ENCODE results near the gene CDK17.

The CDK17 gene

DNA sequence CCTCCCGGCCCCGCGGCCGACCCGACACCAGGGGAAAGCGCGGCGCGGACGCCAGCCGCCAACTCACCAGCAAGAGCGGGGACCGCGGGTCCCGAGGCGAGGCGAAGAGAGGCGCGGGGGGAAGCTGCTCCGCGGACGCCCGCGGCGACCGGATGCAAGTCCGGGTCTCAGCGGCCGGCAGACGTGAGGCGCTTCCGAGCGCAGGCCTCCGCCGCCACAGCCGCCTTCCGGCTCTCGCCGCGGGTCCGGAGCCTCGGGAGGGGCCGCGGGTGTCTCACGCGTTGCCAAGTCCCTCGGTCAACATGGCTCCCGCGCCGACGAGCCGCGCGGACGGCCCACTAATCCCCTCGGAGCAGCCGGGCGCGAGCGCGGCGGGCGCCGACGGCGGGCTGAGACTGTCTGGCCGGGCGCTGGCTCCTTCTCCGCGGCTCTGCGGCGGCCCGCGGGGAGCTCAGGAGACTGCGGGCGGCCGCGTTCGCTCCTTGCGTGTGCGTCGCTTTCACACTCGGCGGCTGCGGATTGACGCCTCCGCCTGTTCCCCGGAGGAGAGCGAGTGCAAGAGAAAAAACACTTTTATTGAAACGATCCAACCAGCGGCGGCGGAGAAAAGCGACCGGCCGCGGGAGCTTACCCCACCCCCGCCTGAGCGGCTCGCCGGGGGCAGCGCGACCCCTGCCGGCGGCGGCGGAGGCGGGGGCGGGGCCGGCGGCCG is at the start of gene CDK17:
Gene CDK17 (minus strand): TSS at position 521 of the 712 bp plus-strand sequence. CDS start 65,603 bp downstream, outside the sequence.
- Histone ChIP-seq H3K9ac (ENCODE audit: low read length) (peak within 1 kb of the TSS; percentile 94), H3K4me1 (ENCODE audit: insufficient read depth, low read length) (peaks cover 29% of the 10 kb centered on the region), H3K9me3 (ENCODE audit: low read length) (no peaks in the 10 kb centered on the region), H3K36me3 (ENCODE audit: insufficient read depth, low read length) (no peaks in the 10 kb centered on the region), H3K27ac (ENCODE audit: low read depth, low read length) (peak within 1 kb of the TSS; percentile 94), H3K4me3 (ENCODE audit: low read depth in 1 of 2, low read length in 2 of 2) (peak within 1 kb of the TSS; percentile 89 to 94), H3K27me3 (ENCODE audit: control insufficient read depth in 1 of 2, insufficient read depth in 2 of 2, low read length in 2 of 2) (no peaks in the 10 kb centered on the region)

DNA sequence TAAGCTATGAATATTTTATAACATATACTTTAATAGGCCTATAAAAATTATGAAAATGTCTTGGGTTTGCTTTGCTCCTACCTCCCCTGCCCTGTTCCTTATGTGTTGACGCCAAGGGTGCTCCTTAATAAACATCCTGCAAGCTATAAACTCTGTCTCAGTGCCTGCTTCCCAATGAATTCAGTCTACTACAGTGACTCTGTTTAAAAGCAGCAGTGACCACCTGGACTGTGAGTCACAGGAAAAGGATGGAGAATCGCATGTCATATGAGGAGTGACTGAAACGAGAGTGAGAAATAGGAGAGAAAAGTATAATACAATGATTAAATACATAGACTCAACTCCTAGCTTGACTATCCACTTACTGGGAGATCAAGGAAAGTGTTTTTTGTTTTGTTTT is 48.1 kb upstream of the CDK17 start:
- Histone ChIP-seq H3K4me1 (ENCODE audit: insufficient read depth, low read length) (no peaks in the 10 kb centered on the region), H3K36me3 (ENCODE audit: insufficient read depth, low read length) (no peaks in the 10 kb centered on the region), H3K27ac (ENCODE audit: low read depth, low read length) (no peak overlapping the region), H3K27me3 (ENCODE audit: control insufficient read depth in 1 of 2, insufficient read depth in 2 of 2, low read length in 2 of 2) (no peaks in the 10 kb centered on the region), H3K9me3 (ENCODE audit: low read length) (no peaks in the 10 kb centered on the region), H3K4me3 (ENCODE audit: low read depth in 1 of 2, low read length in 2 of 2) (no peak overlapping the region), H3K9ac (ENCODE audit: low read length) (no peak overlapping the region)

GRCh38 chr12:96447256-96447655 is 47.0 kb upstream of the CDK17 start:
- Histone ChIP-seq H3K4me1 (ENCODE audit: insufficient read depth, low read length) (no peaks in the 10 kb centered on the region), H3K36me3 (ENCODE audit: insufficient read depth, low read length) (no peaks in the 10 kb centered on the region), H3K27ac (ENCODE audit: low read depth, low read length) (no peak overlapping the region), H3K9ac (ENCODE audit: low read length) (no peak overlapping the region), H3K4me3 (ENCODE audit: low read depth in 1 of 2, low read length in 2 of 2) (no peak overlapping the region), H3K9me3 (ENCODE audit: low read length) (no peaks in the 10 kb centered on the region), H3K27me3 (ENCODE audit: control insufficient read depth in 1 of 2, insufficient read depth in 2 of 2, low read length in 2 of 2) (no peaks in the 10 kb centered on the region)

- Histone ChIP-seq H3K9me3 (ENCODE audit: low read length) (no peaks in the 10 kb centered on the region), H3K36me3 (ENCODE audit: insufficient read depth, low read length) (no peaks in the 10 kb centered on the region), H3K4me3 (ENCODE audit: low read depth in 1 of 2, low read length in 2 of 2) (no peak overlapping the region), H3K4me1 (ENCODE audit: insufficient read depth, low read length) (no peaks in the 10 kb centered on the region), H3K27ac (ENCODE audit: low read depth, low read length) (no peak overlapping the region), H3K27me3 (ENCODE audit: control insufficient read depth in 1 of 2, insufficient read depth in 2 of 2, low read length in 2 of 2) (no peaks in the 10 kb centered on the region), H3K9ac (ENCODE audit: low read length) (no peak overlapping the region)
Observed at GRCh38 chr12:96445691-96446583, 45.7 kb upstream of the CDK17 start.

GRCh38 chr12:96444399-96444798 is 44.2 kb upstream of the CDK17 start:
- H3K4me3 ChIP-seq (ENCODE audit: low read depth in 1 of 2, low read length in 2 of 2): no peak overlapping the region
- no peaks in the 10 kb centered on the region for H3K4me1 ChIP-seq (ENCODE audit: insufficient read depth, low read length)
- no peak overlapping the region for H3K9ac ChIP-seq (ENCODE audit: low read length)
- H3K9me3 ChIP-seq (ENCODE audit: low read length): no peaks in the 10 kb centered on the region
- H3K36me3 ChIP-seq (ENCODE audit: insufficient read depth, low read length): no peaks in the 10 kb centered on the region
- H3K27ac ChIP-seq (ENCODE audit: low read depth, low read length): no peak overlapping the region
- H3K27me3 ChIP-seq (ENCODE audit: control insufficient read depth in 1 of 2, insufficient read depth in 2 of 2, low read length in 2 of 2): no peaks in the 10 kb centered on the region

GRCh38 chr12:96442906-96443305 is 42.7 kb upstream of the CDK17 start:
- Histone ChIP-seq H3K27me3 (ENCODE audit: control insufficient read depth in 1 of 2, insufficient read depth in 2 of 2, low read length in 2 of 2) (no peaks in the 10 kb centered on the region), H3K4me1 (ENCODE audit: insufficient read depth, low read length) (no peaks in the 10 kb centered on the region), H3K27ac (ENCODE audit: low read depth, low read length) (no peak overlapping the region), H3K9me3 (ENCODE audit: low read length) (no peaks in the 10 kb centered on the region), H3K36me3 (ENCODE audit: insufficient read depth, low read length) (no peaks in the 10 kb centered on the region), H3K9ac (ENCODE audit: low read length) (no peak overlapping the region), H3K4me3 (ENCODE audit: low read depth in 1 of 2, low read length in 2 of 2) (no peak overlapping the region)

GRCh38 chr12:96441816-96442215 is 41.6 kb upstream of the CDK17 start:
- no peak overlapping the region for H3K4me3 ChIP-seq (ENCODE audit: low read depth in 1 of 2, low read length in 2 of 2)
- H3K4me1 ChIP-seq (ENCODE audit: insufficient read depth, low read length): no peaks in the 10 kb centered on the region
- H3K9me3 ChIP-seq (ENCODE audit: low read length): no peaks in the 10 kb centered on the region
- no peak overlapping the region for H3K27ac ChIP-seq (ENCODE audit: low read depth, low read length)
- no peak overlapping the region for H3K9ac ChIP-seq (ENCODE audit: low read length)
- H3K27me3 ChIP-seq (ENCODE audit: control insufficient read depth in 1 of 2, insufficient read depth in 2 of 2, low read length in 2 of 2): no peaks in the 10 kb centered on the region
- H3K36me3 ChIP-seq (ENCODE audit: insufficient read depth, low read length): no peaks in the 10 kb centered on the region

GRCh38 chr12:96438330-96438729 is 38.1 kb upstream of the CDK17 start:
- no peak overlapping the region for H3K9ac ChIP-seq (ENCODE audit: low read length)
- H3K4me1 ChIP-seq (ENCODE audit: insufficient read depth, low read length): no peaks in the 10 kb centered on the region
- H3K4me3 ChIP-seq (ENCODE audit: low read depth in 1 of 2, low read length in 2 of 2): no peak overlapping the region
- no peaks in the 10 kb centered on the region for H3K9me3 ChIP-seq (ENCODE audit: low read length)
- H3K27ac ChIP-seq (ENCODE audit: low read depth, low read length): no peak overlapping the region
- H3K36me3 ChIP-seq (ENCODE audit: insufficient read depth, low read length): no peaks in the 10 kb centered on the region
- H3K27me3 ChIP-seq (ENCODE audit: control insufficient read depth in 1 of 2, insufficient read depth in 2 of 2, low read length in 2 of 2): no peaks in the 10 kb centered on the region

DNA sequence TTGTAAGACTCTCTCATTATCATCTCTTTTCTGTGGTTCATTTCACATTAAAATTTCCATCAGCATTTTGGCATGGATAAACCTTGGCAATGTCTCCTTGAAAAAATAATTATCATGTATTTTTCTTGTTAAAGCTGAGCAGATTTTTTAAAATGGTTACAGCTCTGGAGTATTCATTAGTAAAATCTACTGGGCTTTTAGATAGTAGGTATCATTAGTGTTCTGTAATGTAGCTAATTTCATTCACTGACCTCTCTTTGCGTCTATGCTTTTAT is 36.9 kb upstream of the CDK17 start:
- Histone ChIP-seq H3K9ac (ENCODE audit: low read length) (no peak overlapping the region), H3K27me3 (ENCODE audit: control insufficient read depth in 1 of 2, insufficient read depth in 2 of 2, low read length in 2 of 2) (no peaks in the 10 kb centered on the region), H3K9me3 (ENCODE audit: low read length) (no peaks in the 10 kb centered on the region), H3K27ac (ENCODE audit: low read depth, low read length) (no peak overlapping the region), H3K4me3 (ENCODE audit: low read depth in 1 of 2, low read length in 2 of 2) (no peak overlapping the region), H3K36me3 (ENCODE audit: insufficient read depth, low read length) (no peaks in the 10 kb centered on the region), H3K4me1 (ENCODE audit: insufficient read depth, low read length) (no peaks in the 10 kb centered on the region)

- Histone ChIP-seq H3K36me3 (ENCODE audit: insufficient read depth, low read length) (no peaks in the 10 kb centered on the region), H3K4me3 (ENCODE audit: low read depth in 1 of 2, low read length in 2 of 2) (no peak overlapping the region), H3K4me1 (ENCODE audit: insufficient read depth, low read length) (no peaks in the 10 kb centered on the region), H3K9me3 (ENCODE audit: low read length) (no peaks in the 10 kb centered on the region), H3K27me3 (ENCODE audit: control insufficient read depth in 1 of 2, insufficient read depth in 2 of 2, low read length in 2 of 2) (no peaks in the 10 kb centered on the region), H3K27ac (ENCODE audit: low read depth, low read length) (no peak overlapping the region), H3K9ac (ENCODE audit: low read length) (no peak overlapping the region)
Observed at GRCh38 chr12:96436366-96437170, 36.3 kb upstream of the CDK17 start.

DNA sequence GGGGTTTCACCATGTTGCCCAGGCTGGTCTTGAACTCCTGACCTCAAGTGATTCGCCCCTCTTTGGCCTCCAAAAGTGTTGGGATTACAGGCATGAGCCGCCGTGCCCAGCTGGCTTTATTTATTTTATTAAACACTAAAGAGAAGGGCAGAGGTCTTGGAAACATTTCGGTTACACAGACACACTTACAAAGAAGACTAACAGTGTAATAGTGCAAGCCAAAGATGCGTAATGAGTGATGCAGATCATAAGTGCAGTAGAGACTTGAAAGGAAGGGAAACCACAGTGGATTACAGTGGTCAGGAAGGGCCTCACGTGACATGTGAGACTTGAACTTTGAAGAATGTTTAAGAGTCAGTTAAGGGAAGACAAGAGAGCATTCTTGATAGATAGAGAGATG is 33.9 kb upstream of the CDK17 start:
- no peaks in the 10 kb centered on the region for H3K27me3 ChIP-seq (ENCODE audit: control insufficient read depth in 1 of 2, insufficient read depth in 2 of 2, low read length in 2 of 2)
- no peak overlapping the region for H3K4me3 ChIP-seq (ENCODE audit: low read depth in 1 of 2, low read length in 2 of 2)
- H3K9me3 ChIP-seq (ENCODE audit: low read length): no peaks in the 10 kb centered on the region
- H3K27ac ChIP-seq (ENCODE audit: low read depth, low read length): no peak overlapping the region
- no peaks in the 10 kb centered on the region for H3K4me1 ChIP-seq (ENCODE audit: insufficient read depth, low read length)
- H3K36me3 ChIP-seq (ENCODE audit: insufficient read depth, low read length): no peaks in the 10 kb centered on the region
- no peak overlapping the region for H3K9ac ChIP-seq (ENCODE audit: low read length)

All from muscle layer of colon (tissue), 2 donors.